MCF 10A (cell line): ENCODE measurements around the gene RSL24D1. TPM values are rescaled to one million over a fixed set of nuclear protein-coding genes. Genes with fewer than 3 reads are reported as not detected.
"Not testable (repeated sequence)": the region's sequence is repeated elsewhere in the genome, so short reads cannot be mapped to it uniquely, and the experiment has no call there.

Experiments used
- BruUV-seq: library from RNA; stranded (reverse); fragments of 400-500 nt; replicated peaks from 2 replicates; lab custom pipeline; 2021; lab: Mats Ljungman, UMichigan
- CTCF ChIA-PET: fragments of 300-600 bp; sonication (Branson Sonifier 250); formaldehyde crosslinking; extraction: SDS; loops from one replicate; lab custom pipeline; 2021; ENCODE audit warnings: antibody characterized with exemption, inconsistent platforms; lab: Yijun Ruan, JAX
- POLR2A ChIA-PET: fragments of 300-600, 350-650 bp; sonication (Branson Sonifier 250); formaldehyde crosslinking; extraction: SDS; loops from one replicate; lab custom pipeline; 2020; ENCODE audit warnings: antibody characterized with exemption, inconsistent platforms; lab: Yijun Ruan, JAX
- DNase-seq: peaks from one replicate; pipeline ENCODE4 v3.0.0-alpha.2; 2018; ENCODE audit not compliant: unreplicated experiment
- H3K27ac Mint-ChIP-seq: one replicate; pipeline ENCODE4 v1.8.0; 2022; ENCODE audit warnings: mild to moderate bottlenecking, low read depth, mixed read lengths; ENCODE audit not compliant: unreplicated experiment
- H3K27me3 Mint-ChIP-seq: one replicate; pipeline ENCODE4 v1.8.0; 2022; ENCODE audit warnings: mixed read lengths; ENCODE audit not compliant: insufficient read depth, unreplicated experiment
- H3K36me3 Mint-ChIP-seq: one replicate; pipeline ENCODE4 v1.8.0; 2022; ENCODE audit warnings: mild to moderate bottlenecking, moderate library complexity, mixed read lengths; ENCODE audit not compliant: insufficient read depth, unreplicated experiment
- H3K4me1 Mint-ChIP-seq: one replicate; pipeline ENCODE4 v1.8.0; 2022; ENCODE audit warnings: mixed read lengths; ENCODE audit not compliant: insufficient read depth, unreplicated experiment
- H3K4me3 Mint-ChIP-seq: one replicate; pipeline ENCODE4 v1.8.0; 2022; ENCODE audit warnings: mild to moderate bottlenecking, moderate library complexity, mixed read lengths; ENCODE audit not compliant: unreplicated experiment
- H3K9me3 Mint-ChIP-seq: one replicate; pipeline ENCODE4 v1.8.0; 2022; ENCODE audit warnings: mixed read lengths; ENCODE audit not compliant: unreplicated experiment
- intact Hi-C: fragments of 100-400 bp; cut with micrococcal nuclease; formaldehyde crosslinking; loops from 2 replicates; pipeline ENCODE4 v1.14.1; 2022
- total RNA-seq: library from RNA; stranded (reverse); gene quantifications from 2 replicates; pipeline ENCODE4 v1.2.3, GENCODE V29; 2022
- TF ChIP-seq, protein P1 (sequence below): fragments of 200-600 bp; IDR thresholded peaks from one replicate; pipeline ENCODE4 v1.8.0; 2022; ENCODE audit warnings: antibody characterized with exemption, mild to moderate bottlenecking; ENCODE audit not compliant: unreplicated experiment

Gene RSL24D1
- total RNA-seq, 1 experiment from 2014 or later: 167 TPM

DNA sequence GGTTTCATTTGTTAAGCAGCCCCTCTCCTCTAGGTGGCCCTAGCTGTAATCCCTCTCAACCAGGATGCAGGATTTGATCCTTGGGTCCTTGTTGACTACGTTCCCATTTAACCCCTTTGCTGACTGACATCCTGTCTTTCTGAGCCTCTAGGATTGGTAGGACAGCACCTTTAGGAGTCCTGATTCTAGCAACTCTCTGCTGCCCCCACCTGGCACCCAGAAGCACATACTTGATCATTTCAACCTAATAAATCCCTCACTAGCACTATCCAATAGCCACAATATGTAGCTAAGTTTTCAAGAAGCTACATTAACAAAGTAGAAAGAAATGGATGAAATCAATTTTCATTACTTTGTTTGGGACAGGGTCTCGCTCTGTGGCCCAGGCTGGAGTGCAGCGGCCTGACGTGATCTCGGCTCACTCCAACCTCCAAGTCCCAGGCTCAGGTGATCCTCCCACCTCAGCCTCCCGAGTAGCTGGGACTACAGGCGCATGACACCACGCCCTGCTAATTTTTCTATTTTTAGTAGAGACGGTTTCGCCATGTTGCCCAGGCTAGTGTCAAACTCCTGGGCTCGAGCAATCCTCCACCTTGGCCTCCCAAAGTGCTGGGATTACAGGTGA, 28.3 kb downstream of the RSL24D1 start:
- TF ChIP-seq, protein P1, sequence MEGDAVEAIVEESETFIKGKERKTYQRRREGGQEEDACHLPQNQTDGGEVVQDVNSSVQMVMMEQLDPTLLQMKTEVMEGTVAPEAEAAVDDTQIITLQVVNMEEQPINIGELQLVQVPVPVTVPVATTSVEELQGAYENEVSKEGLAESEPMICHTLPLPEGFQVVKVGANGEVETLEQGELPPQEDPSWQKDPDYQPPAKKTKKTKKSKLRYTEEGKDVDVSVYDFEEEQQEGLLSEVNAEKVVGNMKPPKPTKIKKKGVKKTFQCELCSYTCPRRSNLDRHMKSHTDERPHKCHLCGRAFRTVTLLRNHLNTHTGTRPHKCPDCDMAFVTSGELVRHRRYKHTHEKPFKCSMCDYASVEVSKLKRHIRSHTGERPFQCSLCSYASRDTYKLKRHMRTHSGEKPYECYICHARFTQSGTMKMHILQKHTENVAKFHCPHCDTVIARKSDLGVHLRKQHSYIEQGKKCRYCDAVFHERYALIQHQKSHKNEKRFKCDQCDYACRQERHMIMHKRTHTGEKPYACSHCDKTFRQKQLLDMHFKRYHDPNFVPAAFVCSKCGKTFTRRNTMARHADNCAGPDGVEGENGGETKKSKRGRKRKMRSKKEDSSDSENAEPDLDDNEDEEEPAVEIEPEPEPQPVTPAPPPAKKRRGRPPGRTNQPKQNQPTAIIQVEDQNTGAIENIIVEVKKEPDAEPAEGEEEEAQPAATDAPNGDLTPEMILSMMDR: peak; percentile 68
- DNase-seq: peak; percentile 77
- Mint-ChIP-seq H3K27me3 (no peaks in the 10 kb centered on the region), H3K4me3 (no peak overlapping the region), H3K36me3 (no peaks in the 10 kb centered on the region), H3K9me3 (no peaks in the 10 kb centered on the region), H3K27ac (no peak overlapping the region), H3K4me1 (no peaks in the 10 kb centered on the region)
- POLR2A ChIA-PET: interaction anchor here (1.0 kb wide), 1 partner anchor 11 kb away, joined by 3 read pairs; no protein-coding TSS in a partner anchor
- CTCF ChIA-PET: interaction anchor here (0.5 to 3.6 kb wide), 32 partner anchors 10 to 1361 kb away, joined by 3 to 31 read pairs (median 4); no protein-coding TSS in a partner anchor
- intact Hi-C loops: loop anchor here (1.0 to 5.0 kb wide), 3 partner anchors 1086 to 1356 kb away; no protein-coding TSS in a partner anchor
- BruUV-seq: no TSS peak

DNA sequence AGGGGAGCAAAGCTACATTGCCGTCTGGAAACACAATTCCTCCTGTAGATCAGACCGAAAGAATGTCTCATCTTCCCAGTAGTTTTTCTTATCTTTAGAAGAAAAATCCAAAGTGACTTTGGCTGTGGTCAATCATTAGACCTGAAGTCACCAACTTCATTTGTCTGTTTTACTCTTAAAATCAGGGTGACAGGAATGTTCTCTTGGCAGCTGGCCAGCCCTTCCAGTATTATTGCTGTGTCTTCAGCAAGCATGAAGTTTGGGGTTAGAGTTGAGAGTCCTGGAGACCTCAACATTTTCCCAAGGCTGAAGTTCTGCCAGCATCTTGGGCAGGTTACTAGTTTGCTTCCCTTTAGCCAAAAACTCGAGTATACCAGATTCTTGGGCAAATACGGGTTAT, 32.5 kb downstream of the RSL24D1 start:
- no TSS peak for BruUV-seq
- TF ChIP-seq, protein P1: no peak
- Mint-ChIP-seq H3K27ac (no peak overlapping the region), H3K9me3 (no peaks in the 10 kb centered on the region), H3K36me3 (no peaks in the 10 kb centered on the region), H3K4me3 (no peak overlapping the region), H3K4me1 (no peaks in the 10 kb centered on the region), H3K27me3 (no peaks in the 10 kb centered on the region)
- POLR2A ChIA-PET: interaction anchor here (0.6 kb wide), 1 partner anchor 1320 kb away, joined by 3 read pairs; no protein-coding TSS in a partner anchor
- CTCF ChIA-PET: no interaction called here
- intact Hi-C loops: no loop called here
- no peak for DNase-seq

DNA sequence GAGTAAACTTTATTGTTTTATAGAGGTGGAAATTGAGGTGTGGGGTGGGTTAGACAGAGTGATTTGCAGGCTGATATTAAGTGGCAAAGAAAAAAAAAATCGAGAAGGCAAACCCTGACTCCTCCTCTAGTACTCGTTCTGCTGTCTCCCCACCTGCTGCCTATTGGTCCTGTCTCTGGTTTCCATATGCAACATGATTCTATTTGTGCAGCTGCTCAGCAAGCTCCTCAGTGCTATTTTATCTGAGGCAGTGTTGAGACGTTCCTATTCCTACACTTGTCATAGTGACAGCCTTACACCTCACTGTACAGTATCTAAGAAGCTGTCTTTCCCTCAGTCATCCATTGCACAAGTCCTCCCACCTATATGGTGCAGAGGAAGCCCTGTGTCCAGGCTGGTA, 45.1 kb downstream of the RSL24D1 start:
- H3K27me3 Mint-ChIP-seq: peaks cover 20% of the 10 kb centered on the region
- H3K9me3 Mint-ChIP-seq: no peaks in the 10 kb centered on the region
- intact Hi-C loops: no loop called here
- no peaks in the 10 kb centered on the region for H3K36me3 Mint-ChIP-seq
- ChIA-PET POLR2A (no interaction called here), CTCF (interaction anchor here (0.7 kb wide), 1 partner anchor 320 kb away, joined by 3 read pairs; no protein-coding TSS in a partner anchor)
- no peaks in the 10 kb centered on the region for H3K4me1 Mint-ChIP-seq
- TF ChIP-seq, protein P1: no peak
- no peak overlapping the region for H3K4me3 Mint-ChIP-seq
- no peak for DNase-seq
- H3K27ac Mint-ChIP-seq: no peak overlapping the region
- BruUV-seq: no TSS peak

DNA sequence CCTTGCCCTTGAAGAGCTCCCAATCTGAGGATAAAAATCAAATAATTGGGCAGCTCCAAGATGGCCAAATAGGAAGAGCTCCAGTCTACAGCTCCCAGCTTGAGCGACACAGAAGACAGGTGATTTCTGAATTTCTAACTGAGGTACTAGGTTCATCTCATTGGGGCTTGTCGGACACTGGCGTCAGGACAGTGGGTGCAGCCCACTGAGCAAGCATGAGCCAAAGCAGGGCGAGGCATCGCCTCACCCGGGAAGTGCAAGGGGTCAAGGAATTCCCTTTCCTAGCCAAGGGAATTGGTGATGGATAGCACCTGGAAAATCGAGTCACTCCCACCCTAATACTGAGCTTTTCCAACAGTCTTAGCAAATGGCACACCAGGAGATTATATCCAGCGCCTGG, 53.6 kb downstream of the RSL24D1 start:
- intact Hi-C loops, H3K36me3 Mint-ChIP-seq, BruUV-seq, H3K4me3 Mint-ChIP-seq, H3K27ac Mint-ChIP-seq, POLR2A ChIA-PET, H3K4me1 Mint-ChIP-seq, DNase-seq, CTCF ChIA-PET: not testable (repeated sequence)
- Mint-ChIP-seq H3K27me3 (peaks cover 37% of the 10 kb centered on the region), H3K9me3 (peaks cover 19% of the 10 kb centered on the region)
